Measurements from ENCODE around the gene DCANP1.

DNA sequence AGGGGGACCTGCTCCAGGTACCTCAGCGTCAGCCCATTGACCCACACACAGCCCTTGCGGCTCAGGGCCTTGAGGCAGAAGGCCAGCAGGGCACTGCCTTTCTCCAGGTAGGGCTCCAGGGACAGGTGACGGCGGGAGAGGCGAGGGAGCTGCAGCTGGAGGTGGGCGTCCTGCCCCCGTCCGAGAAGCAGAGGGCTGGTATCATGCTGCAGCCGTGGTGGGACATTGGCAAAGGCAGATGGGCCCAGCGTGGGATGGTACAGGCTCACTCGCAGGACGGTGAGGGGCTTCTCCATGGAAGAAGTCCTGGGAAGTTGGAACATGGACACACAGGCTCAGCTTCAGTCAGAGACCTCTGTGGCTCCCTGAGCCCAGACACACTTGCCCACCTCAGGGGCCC is 2.5 kb upstream of the DCANP1 start:
- TF ChIP-seq EZH2phosphoT487 (IDR thresholded peaks at IDR 0.05; ENCODE audit: borderline replicate concordance), result no peak
- no peak for TF ChIP-seq EZH2 (IDR thresholded peaks at IDR 0.05)
- TF ChIP-seq, protein P1, sequence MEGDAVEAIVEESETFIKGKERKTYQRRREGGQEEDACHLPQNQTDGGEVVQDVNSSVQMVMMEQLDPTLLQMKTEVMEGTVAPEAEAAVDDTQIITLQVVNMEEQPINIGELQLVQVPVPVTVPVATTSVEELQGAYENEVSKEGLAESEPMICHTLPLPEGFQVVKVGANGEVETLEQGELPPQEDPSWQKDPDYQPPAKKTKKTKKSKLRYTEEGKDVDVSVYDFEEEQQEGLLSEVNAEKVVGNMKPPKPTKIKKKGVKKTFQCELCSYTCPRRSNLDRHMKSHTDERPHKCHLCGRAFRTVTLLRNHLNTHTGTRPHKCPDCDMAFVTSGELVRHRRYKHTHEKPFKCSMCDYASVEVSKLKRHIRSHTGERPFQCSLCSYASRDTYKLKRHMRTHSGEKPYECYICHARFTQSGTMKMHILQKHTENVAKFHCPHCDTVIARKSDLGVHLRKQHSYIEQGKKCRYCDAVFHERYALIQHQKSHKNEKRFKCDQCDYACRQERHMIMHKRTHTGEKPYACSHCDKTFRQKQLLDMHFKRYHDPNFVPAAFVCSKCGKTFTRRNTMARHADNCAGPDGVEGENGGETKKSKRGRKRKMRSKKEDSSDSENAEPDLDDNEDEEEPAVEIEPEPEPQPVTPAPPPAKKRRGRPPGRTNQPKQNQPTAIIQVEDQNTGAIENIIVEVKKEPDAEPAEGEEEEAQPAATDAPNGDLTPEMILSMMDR (IDR thresholded peaks at IDR 0.05 in 2 of 3, conservative IDR thresholded peaks at IDR 0.05 in 1 of 3; ENCODE audit: borderline replicate concordance in 1 of 3, insufficient read depth in 1 of 3, low read depth in 2 of 3, low read length in 2 of 3), result no peak
- no peak for TF ChIP-seq SP1 (IDR thresholded peaks at IDR 0.05; ENCODE audit: low read depth)
- no peak for TF ChIP-seq CBX3 (IDR thresholded peaks at IDR 0.05; ENCODE audit: low read depth)
- no peak for TF ChIP-seq POLR2AphosphoS5 (IDR thresholded peaks at IDR 0.05; ENCODE audit: low read depth, low read length)
- no peak for TF ChIP-seq SIN3A (IDR thresholded peaks at IDR 0.05; ENCODE audit: low read depth)
- no peak for TF ChIP-seq RAD21 (IDR thresholded peaks at IDR 0.05; ENCODE audit: low read depth)
- TF ChIP-seq ZFX (IDR thresholded peaks at IDR 0.05), result no peak
- no peak for TF ChIP-seq POLR2A (IDR thresholded peaks at IDR 0.05; ENCODE audit: borderline replicate concordance, extremely low read depth, insufficient read depth, insufficient read length)
- TF ChIP-seq ZNF274 (IDR thresholded peaks at IDR 0.05; ENCODE audit: low read depth, low read length), result no peak
- TF ChIP-seq, protein P2, sequence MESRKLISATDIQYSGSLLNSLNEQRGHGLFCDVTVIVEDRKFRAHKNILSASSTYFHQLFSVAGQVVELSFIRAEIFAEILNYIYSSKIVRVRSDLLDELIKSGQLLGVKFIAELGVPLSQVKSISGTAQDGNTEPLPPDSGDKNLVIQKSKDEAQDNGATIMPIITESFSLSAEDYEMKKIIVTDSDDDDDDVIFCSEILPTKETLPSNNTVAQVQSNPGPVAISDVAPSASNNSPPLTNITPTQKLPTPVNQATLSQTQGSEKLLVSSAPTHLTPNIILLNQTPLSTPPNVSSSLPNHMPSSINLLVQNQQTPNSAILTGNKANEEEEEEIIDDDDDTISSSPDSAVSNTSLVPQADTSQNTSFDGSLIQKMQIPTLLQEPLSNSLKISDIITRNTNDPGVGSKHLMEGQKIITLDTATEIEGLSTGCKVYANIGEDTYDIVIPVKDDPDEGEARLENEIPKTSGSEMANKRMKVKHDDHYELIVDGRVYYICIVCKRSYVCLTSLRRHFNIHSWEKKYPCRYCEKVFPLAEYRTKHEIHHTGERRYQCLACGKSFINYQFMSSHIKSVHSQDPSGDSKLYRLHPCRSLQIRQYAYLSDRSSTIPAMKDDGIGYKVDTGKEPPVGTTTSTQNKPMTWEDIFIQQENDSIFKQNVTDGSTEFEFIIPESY (IDR thresholded peaks at IDR 0.05; ENCODE audit: extremely low read depth, insufficient replicate concordance, low read length), result no peak
- no peak for TF ChIP-seq ELF1 (IDR thresholded peaks at IDR 0.05; ENCODE audit: borderline replicate concordance, low read depth)
